AG09319 (cell line): ENCODE measurements around the gene ST6GALNAC2.

ENCODE experiments used
- DNase-seq: peaks from one replicate; pipeline ENCODE4 v3.0.0-alpha.2; 2010; ENCODE audit warnings: low read depth; ENCODE audit errors: extremely low read depth
- TF ChIP-seq, protein P1 (sequence below): IDR thresholded peaks from 2 replicates; pipeline ENCODE4 v1.5.1; 2011; ENCODE audit warnings: low read depth, mild to moderate bottlenecking, inconsistent platforms, low read length, moderate library complexity

The ST6GALNAC2 gene

GRCh38 chr17:76543826-76544545 lies 41.7 kb downstream of the ST6GALNAC2 start:
- DNase-seq, result no peak
- TF ChIP-seq, protein P1, sequence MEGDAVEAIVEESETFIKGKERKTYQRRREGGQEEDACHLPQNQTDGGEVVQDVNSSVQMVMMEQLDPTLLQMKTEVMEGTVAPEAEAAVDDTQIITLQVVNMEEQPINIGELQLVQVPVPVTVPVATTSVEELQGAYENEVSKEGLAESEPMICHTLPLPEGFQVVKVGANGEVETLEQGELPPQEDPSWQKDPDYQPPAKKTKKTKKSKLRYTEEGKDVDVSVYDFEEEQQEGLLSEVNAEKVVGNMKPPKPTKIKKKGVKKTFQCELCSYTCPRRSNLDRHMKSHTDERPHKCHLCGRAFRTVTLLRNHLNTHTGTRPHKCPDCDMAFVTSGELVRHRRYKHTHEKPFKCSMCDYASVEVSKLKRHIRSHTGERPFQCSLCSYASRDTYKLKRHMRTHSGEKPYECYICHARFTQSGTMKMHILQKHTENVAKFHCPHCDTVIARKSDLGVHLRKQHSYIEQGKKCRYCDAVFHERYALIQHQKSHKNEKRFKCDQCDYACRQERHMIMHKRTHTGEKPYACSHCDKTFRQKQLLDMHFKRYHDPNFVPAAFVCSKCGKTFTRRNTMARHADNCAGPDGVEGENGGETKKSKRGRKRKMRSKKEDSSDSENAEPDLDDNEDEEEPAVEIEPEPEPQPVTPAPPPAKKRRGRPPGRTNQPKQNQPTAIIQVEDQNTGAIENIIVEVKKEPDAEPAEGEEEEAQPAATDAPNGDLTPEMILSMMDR, result no peak

DNA sequence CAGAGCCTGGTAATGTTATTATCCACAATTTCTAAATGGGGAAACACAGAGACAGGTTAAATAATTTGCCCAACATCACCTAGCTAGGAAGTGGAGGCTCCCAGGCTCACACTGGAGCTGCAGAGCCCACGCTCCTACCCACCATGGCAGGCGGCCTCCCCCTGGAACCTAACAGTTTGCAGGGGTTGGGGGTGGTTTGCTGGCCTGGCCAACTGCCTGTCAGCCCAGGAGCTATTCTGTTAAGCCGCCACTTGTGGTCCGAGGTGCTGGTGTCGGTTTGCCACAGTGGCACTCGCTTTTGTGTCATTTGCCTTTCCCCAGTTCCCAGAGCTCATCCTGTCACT lies 42.2 kb downstream of the ST6GALNAC2 start:
- TF ChIP-seq, protein P1, result no peak
- DNase-seq, result no peak

DNA sequence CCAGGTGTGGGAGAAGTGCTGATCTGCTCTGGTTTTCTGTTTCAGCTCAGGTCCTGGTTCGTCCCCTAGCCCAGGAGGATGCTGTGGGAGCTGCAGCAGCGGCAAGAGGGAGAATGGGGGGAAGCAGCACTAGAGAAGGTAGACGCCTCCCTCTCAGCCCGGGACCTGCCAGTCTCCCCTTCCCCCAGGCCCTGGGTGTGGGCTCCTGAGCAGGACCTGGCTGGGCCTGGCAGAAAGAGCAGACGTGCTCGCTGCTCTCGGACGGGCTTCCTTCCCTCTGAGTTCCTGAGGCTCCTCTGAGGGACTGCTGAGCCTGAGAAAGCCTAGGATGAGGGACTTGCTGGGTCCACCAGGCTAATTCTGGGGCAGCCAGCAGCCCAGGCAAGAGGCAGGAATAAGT lies 42.7 kb downstream of the ST6GALNAC2 start:
- no peak for DNase-seq
- TF ChIP-seq, protein P1, result no peak

DNA sequence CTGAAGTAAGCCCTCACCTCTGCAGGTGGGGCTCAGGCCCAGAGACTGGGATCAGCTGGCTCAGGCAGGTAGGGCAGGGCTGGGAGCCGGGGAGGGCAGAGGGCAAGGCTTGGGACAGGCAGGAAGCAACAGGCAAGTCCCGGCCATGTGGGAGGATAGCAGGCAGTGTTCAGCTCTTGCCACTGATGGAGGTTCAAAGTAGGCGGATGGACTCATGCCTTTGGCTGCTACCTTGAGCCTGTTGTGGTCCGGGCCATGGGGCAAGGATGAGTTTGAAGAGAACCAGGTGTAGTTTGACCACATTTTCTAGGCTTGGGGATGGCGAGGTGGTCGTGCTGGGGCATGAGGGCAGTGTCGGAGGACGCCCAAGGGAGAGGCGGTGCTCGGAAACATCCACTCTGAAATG lies 43.1 kb downstream of the ST6GALNAC2 start:
- TF ChIP-seq, protein P1, result no peak
- no peak for DNase-seq

DNA sequence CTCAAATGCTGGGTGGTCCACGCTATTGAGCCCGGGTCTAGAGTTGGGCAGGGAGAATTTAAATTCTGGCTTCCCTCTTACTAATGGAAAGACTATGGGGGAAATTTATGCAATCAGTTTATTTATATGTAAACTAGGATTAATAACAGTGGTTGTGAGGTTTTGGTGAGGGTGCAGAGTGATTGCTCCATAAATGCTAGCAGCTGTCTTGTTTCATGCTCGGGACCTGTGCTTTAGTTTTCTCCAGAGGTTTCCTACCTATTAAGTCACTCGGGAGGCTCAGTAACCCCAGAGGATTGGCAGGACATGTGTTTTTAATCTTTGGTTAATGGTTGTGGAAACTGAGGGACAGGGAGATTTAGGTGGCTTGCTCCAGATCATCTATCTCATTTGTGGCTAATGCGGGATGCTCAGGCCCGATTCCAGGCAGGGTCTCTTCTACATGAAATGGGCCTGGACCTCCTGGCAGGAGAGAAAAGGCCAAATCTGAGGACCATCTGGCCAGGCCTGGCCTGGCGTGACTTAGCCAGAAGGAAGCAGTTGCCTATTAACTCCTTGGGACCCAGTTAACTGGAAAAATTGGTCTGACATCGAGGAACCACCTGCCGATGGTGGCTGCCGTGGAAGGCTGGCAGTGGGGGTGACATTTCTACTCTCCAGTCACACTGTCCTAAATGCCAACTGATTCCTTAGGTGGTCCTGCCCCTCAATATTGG lies 43.8 kb downstream of the ST6GALNAC2 start:
- no peak for DNase-seq

DNA sequence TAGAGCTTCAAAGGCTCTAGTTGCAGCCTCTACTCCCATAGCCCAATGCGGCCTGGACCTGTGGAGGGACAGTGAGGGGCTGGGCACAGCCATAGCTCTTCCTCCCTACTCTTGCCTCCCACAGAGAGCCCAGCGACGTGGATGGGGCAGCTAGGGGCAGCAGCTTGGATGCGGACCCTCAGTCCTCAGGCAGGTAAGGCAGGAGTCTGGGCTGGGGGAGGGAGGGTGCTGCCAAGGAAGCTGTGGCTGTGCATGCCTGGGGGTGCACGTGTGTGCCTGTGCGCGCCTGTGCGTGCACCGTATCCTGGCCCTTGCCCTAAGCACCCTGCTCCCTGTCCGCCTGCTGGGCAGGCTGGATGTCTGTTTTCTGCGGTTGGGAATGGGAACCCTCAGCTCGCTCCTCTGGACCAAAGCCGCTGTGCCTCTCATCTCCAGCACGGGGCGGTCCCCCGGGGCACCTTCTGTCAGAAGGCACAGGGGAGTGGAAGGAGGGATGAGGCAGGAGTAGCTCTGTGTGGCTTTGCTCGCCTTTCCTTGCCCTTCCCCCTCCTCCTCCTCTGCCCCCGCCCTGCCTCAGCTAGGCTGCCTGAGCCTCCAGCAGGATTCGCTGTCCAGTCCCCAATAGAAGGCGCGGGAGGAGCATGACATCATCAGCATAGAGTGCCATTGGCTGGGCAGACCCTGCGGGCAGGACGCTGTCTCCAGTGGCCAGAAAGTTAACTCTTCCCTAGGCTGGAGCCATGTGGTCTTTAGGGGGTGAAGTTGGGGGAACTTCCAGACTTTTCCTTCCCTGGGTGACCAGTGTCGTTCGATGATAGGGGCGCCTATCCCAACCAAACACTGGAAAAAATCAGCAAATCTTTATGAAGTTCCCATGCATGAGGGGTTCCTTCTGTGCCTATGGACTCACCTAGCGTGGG lies 45.0 kb downstream of the ST6GALNAC2 start:
- DNase-seq, result peak; percentile 76
- TF ChIP-seq, protein P1, result peak; percentile 4

More for the DNA sequence above, 43.8 kb downstream of the ST6GALNAC2 start:
- TF ChIP-seq, protein P1, result no peak
